ENCODE results near the gene RNASE8. TPM values are rescaled to one million over a fixed set of nuclear protein-coding genes. Genes with fewer than 3 reads are reported as not detected.

The RNASE8 gene
- total RNA-seq, 2 experiments from 2014 or later: not detected

- Mint-ChIP-seq H3K4me1 (ENCODE audit: low read depth) (peaks cover 18% of the 10 kb centered on the region), H3K27me3 (no peaks in the 10 kb centered on the region), H3K36me3 (ENCODE audit: low read depth) (peaks cover 2% of the 10 kb centered on the region), H3K4me3 (no peak overlapping the region), H3K27ac (no peak overlapping the region), H3K9me3 (no peaks in the 10 kb centered on the region)
- DNase-seq: no peak
- intact Hi-C loops (cut with micrococcal nuclease): no loop called here
- ChIA-PET POLR2A (interaction anchor here (0.7 to 1.3 kb wide), 2 partner anchors 27 to 87 kb away, joined by 3 to 6 read pairs; no protein-coding TSS in a partner anchor), CTCF (interaction anchor here (0.8 to 7.8 kb wide), 9 partner anchors 8 to 87 kb away, joined by 3 to 224 read pairs (median 13); partner anchors contain the start of genes ARHGEF40, NDRG2 and TMEM253)
- ATAC-seq: no peak
- no peak for TF ChIP-seq CTCF (IDR thresholded peaks at IDR 0.05)
Measured at GRCh38 chr14:21095430-21096205, 38.0 kb downstream of the RNASE8 start.

- ChIA-PET POLR2A (interaction anchor here (1.3 kb wide), 1 partner anchor 28 kb away, joined by 6 read pairs; no protein-coding TSS in a partner anchor), CTCF (interaction anchor here (1.2 to 7.8 kb wide), 7 partner anchors 7 to 79 kb away, joined by 3 to 224 read pairs (median 13); partner anchors contain the start of genes NDRG2 and TMEM253)
- ATAC-seq (no peak), DNase-seq (no peak)
- H3K27me3 Mint-ChIP-seq: no peaks in the 10 kb centered on the region
- TF ChIP-seq CTCF (IDR thresholded peaks at IDR 0.05): no peak
- H3K4me3 Mint-ChIP-seq: no peak overlapping the region
- intact Hi-C loops (cut with micrococcal nuclease): no loop called here
- H3K36me3 Mint-ChIP-seq (ENCODE audit: low read depth): peaks cover 2% of the 10 kb centered on the region
- H3K9me3 Mint-ChIP-seq: no peaks in the 10 kb centered on the region
- H3K27ac Mint-ChIP-seq: peak overlapping the region; percentile 1
- peaks cover 18% of the 10 kb centered on the region for H3K4me1 Mint-ChIP-seq (ENCODE audit: low read depth)
Measured at GRCh38 chr14:21096438-21096837, 38.8 kb downstream of the RNASE8 start.

- ChIA-PET POLR2A (interaction anchor here (0.9 to 1.3 kb wide), 2 partner anchors 29 to 30 kb away, joined by 3 read pairs; no protein-coding TSS in a partner anchor), CTCF (interaction anchor here (1.2 to 7.8 kb wide), 8 partner anchors 7 to 79 kb away, joined by 3 to 224 read pairs (median 10); partner anchors contain the start of genes ARHGEF40, NDRG2 and TMEM253)
- Mint-ChIP-seq H3K9me3 (no peaks in the 10 kb centered on the region), H3K27me3 (no peaks in the 10 kb centered on the region), H3K4me3 (peak overlapping the region; percentile 69), H3K36me3 (ENCODE audit: low read depth) (peaks cover 2% of the 10 kb centered on the region), H3K4me1 (ENCODE audit: low read depth) (peaks cover 22% of the 10 kb centered on the region), H3K27ac (peak overlapping the region; percentile 60)
- TF ChIP-seq CTCF (IDR thresholded peaks at IDR 0.05): no peak
- no peak for DNase-seq
- intact Hi-C loops (cut with micrococcal nuclease): no loop called here
- no peak for ATAC-seq
Measured at GRCh38 chr14:21096978-21097635, 39.5 kb downstream of the RNASE8 start.

GRCh38 chr14:21097636-21098075 lies 40.0 kb downstream of the RNASE8 start:
- CTCF ChIA-PET: interaction anchor here (1.2 to 7.8 kb wide), 8 partner anchors 6 to 80 kb away, joined by 3 to 224 read pairs (median 10); partner anchors contain the start of genes ARHGEF40, NDRG2 and TMEM253
- peak overlapping the region; percentile 60 for H3K27ac Mint-ChIP-seq

More at GRCh38 chr14:21097636-21098075, 40.0 kb downstream of the RNASE8 start:
- ATAC-seq: peak; percentile 6
- Mint-ChIP-seq H3K4me3 (peak overlapping the region; percentile 69), H3K36me3 (ENCODE audit: low read depth) (peaks cover 2% of the 10 kb centered on the region), H3K27me3 (no peaks in the 10 kb centered on the region), H3K4me1 (ENCODE audit: low read depth) (peaks cover 25% of the 10 kb centered on the region), H3K9me3 (no peaks in the 10 kb centered on the region)
- DNase-seq: peak; percentile 37
- intact Hi-C loops (cut with micrococcal nuclease): no loop called here
- no peak for TF ChIP-seq CTCF (IDR thresholded peaks at IDR 0.05)
- POLR2A ChIA-PET: interaction anchor here (0.9 to 1.3 kb wide), 3 partner anchors 29 to 83 kb away, joined by 3 to 4 read pairs (median 3); no protein-coding TSS in a partner anchor

Data from activated CD8-positive, alpha-beta T cell treated with anti-CD3 and anti-CD28 coated beads for 36 hours (primary cell).